Large intestine (tissue), 3 donors: ENCODE data around the gene SMAD5. TPM values are rescaled to one million over a fixed set of nuclear protein-coding genes. Genes with fewer than 3 reads are reported as not detected.
A peak's percentile ranks its signal among the peaks of the same experiment; 100 is the strongest.

Experiments used
- DNase-seq, 2 donors: peaks; one replicate each; pipeline versions ENCODE4 v3.0.0 to v3.0.0-alpha.2; 2013
- H3K27ac ChIP-seq: one replicate; pipeline ENCODE4 v1.5.1; 2013; ENCODE audit warnings: low read length
- H3K27me3 ChIP-seq: 2 replicates; pipeline ENCODE4 v1.6.1; 2013; ENCODE audit warnings: low read length; ENCODE audit not compliant: control insufficient read depth, insufficient read depth
- H3K36me3 ChIP-seq: 2 replicates; pipeline ENCODE4 v1.6.1; 2013; ENCODE audit warnings: low read length; ENCODE audit not compliant: control insufficient read depth, insufficient read depth
- H3K4me1 ChIP-seq: one replicate; pipeline ENCODE4 v1.6.1; 2013; ENCODE audit warnings: low read length; ENCODE audit not compliant: control insufficient read depth, insufficient read depth
- H3K4me3 ChIP-seq: one replicate; pipeline ENCODE4 v1.5.1; 2013; ENCODE audit warnings: low read length
- H3K9me3 ChIP-seq: one replicate; pipeline ENCODE4 v1.6.1; 2013; ENCODE audit warnings: mild to moderate bottlenecking, low read depth, low read length, moderate library complexity; ENCODE audit not compliant: control insufficient read depth
- WGBS: methylation state at CpG from one replicate; pipeline ENCODE4 v1.1.5; 2013; ENCODE audit warnings: low lambda C conversion rate; ENCODE audit not compliant: insufficient coverage; 5-methylcytosine and 5-hydroxymethylcytosine counted together
- polyA plus RNA-seq: library from polyadenylated mRNA; unstranded; fragments of 120-200 nt; gene quantifications from one replicate; pipeline ENCODE4 v1.2.1, GENCODE V29; 2013

SMAD5 gene
- polyA plus RNA-seq, 1 donor, result 42.1 TPM

DNA sequence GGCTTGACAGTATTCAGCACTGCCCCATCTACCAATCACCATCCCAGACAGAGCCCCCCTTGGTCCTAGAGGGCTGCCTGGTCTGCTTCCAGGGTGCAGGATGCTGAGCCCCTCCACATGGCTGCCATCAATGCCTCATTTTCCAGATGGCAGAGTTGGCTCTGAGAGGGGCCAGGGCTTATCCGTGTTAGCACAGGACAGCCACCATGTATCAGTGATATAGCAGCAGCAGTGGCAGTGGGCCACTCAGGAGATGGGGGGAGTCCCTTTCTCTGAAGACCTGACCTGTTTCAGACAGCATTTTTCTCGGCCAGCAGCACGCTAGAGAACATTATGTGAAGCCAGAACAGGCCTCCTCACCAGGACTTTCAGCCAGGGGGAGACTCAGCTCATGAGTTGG lies 61.9 kb downstream of the SMAD5 start:
- H3K27me3 ChIP-seq, result peaks cover 19% of the 10 kb centered on the region

DNA sequence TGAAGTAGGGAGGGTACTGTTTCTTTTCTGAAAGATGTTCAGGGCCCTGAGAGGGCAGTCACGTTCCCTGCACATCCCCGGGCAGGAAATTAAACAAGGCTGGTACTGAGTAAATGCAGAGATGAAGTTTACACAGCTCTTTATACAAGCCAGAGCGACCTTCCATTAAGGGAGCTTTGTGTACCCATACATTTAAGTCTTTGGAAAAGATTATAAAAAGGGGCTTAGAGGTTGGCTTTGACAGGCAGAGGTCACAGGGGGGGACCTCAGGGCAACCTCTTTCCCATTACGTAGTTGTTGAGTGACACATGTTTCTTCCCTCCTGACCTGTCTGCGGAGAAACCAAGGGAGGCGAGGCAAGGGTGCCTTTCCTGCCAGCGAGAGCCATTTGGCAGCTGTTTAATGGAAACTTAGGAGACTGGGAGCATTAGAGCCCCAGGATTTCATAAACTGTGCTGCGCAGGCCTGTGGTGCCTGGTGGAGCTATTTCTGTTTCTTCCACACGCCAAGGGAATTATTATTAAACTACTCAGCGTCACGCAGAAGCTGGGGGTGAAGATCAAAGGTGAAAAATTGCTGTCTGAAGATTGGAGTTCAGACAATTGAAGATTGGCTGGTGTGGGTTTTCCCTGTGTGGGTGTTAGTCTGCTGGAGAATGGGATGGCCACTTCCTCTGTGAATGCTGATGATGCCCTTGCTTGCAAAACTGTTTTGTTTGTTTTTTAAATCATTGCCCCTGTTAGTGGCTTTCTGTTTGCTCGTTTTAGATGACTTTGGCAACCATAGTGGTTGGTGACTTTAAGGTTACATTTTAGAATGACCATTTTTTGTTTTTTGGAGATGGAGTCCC lies 63.6 kb downstream of the SMAD5 start:
- peaks cover 25% of the 10 kb centered on the region for H3K4me1 ChIP-seq
- DNase-seq, result peak in 1 of 2 donors; percentile 78
- peak overlapping the region; percentile 58 for H3K27ac ChIP-seq
- H3K36me3 ChIP-seq, result no peaks in the 10 kb centered on the region
- H3K9me3 ChIP-seq, result no peaks in the 10 kb centered on the region
- H3K4me3 ChIP-seq, result no peak overlapping the region
- WGBS, result 58% methylated on average over 2 of the region's 12 CpGs
- peaks cover 15% of the 10 kb centered on the region for H3K27me3 ChIP-seq

More for the DNA sequence above, 61.9 kb downstream of the SMAD5 start:
- Histone ChIP-seq H3K4me3 (no peak overlapping the region), H3K36me3 (no peaks in the 10 kb centered on the region), H3K4me1 (peaks cover 39% of the 10 kb centered on the region), H3K27ac (no peak overlapping the region), H3K9me3 (no peaks in the 10 kb centered on the region)
- no peak for DNase-seq
- WGBS, result no CpG with 5 or more reads among the region's 3 CpGs

DNA sequence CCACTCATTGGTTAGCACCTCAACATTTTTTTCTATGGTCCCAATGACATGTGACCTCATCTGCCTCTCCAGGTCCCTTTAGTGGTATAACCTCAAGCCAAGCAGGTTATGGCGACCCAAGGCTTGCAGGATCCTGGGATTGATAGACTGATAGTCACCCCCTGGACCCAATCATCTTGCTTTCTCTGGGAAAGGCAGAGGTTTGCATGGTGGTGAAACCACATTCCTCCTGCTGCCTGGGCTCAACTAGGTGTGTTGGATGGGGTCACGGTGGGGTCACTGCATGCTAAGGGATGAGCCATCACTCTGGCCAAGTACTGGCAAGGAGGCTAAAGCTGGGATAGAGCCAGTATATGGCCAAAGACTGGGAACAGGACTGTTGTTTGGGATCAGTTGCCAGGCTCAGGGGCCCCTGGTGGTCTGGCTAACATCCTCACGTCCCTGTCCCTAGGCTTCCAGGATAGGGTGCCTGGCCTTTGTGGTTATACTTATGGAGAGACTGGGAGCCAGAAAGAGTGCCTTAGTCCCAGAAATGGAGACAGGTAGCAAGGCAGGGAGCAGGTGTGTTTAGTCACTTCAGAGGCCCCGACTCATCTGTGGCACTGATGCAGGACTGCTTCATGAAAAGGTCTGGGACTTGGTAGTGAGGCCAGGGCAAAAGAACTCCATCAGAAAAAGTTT lies 65.0 kb downstream of the SMAD5 start:
- H3K9me3 ChIP-seq, result no peaks in the 10 kb centered on the region
- H3K4me3 ChIP-seq, result no peak overlapping the region
- DNase-seq, result no peak
- no peaks in the 10 kb centered on the region for H3K36me3 ChIP-seq
- no peak overlapping the region for H3K27ac ChIP-seq
- H3K4me1 ChIP-seq, result peaks cover 22% of the 10 kb centered on the region
- H3K27me3 ChIP-seq, result peaks cover 5% of the 10 kb centered on the region
- no CpG with 5 or more reads among the region's 4 CpGs for WGBS

DNA sequence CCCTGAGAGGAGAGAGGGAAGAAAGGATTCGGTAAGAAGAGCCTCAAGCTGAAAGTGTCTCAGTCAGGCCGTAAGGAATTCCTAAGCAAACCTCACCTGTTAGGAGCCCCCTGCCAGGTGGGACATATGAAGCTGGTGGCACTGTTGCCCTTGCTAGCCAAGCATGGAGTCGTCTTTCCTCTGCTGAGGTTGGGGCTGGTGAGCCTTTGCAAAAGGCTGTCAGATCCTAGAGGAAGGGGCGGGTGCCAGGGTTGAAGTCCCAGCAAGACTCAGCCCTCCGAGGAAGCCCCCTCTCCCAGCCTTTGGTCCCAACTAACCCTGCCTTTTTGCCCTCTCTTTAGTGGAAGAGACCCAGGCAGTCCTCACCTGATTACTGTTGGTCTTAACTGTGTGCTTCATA lies 65.8 kb downstream of the SMAD5 start:
- Histone ChIP-seq H3K27ac (no peak overlapping the region), H3K4me1 (peaks cover 20% of the 10 kb centered on the region), H3K9me3 (no peaks in the 10 kb centered on the region), H3K36me3 (no peaks in the 10 kb centered on the region), H3K4me3 (no peak overlapping the region), H3K27me3 (peaks cover 3% of the 10 kb centered on the region)
- WGBS, result no CpG with 5 or more reads among the region's 5 CpGs
- no peak for DNase-seq

DNA sequence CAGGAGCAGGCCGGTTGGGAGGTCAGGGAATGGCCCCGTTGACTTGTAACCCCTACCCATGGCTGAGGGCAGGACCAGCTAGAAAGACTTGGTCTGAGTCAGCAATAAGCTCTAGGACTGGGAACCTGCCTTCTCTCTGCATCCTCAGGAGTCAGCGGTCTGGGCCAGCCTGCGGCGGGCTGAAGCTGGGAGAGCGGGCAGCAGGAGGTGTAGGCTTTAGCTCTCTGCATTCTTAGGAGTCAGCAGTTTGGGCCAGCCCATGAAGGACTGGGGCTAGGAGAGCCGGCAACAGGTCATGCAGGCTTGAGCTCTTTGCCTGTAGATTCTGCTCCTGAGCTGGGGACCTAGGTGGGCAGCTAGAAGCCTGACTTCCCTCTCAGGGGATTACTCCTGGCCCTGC lies 66.8 kb downstream of the SMAD5 start:
- Histone ChIP-seq H3K27me3 (no peaks in the 10 kb centered on the region), H3K36me3 (no peaks in the 10 kb centered on the region), H3K4me3 (no peak overlapping the region), H3K9me3 (no peaks in the 10 kb centered on the region), H3K4me1 (peaks cover 11% of the 10 kb centered on the region), H3K27ac (no peak overlapping the region)
- no peak for DNase-seq
- WGBS, result no CpG with 5 or more reads among the region's 7 CpGs

DNA sequence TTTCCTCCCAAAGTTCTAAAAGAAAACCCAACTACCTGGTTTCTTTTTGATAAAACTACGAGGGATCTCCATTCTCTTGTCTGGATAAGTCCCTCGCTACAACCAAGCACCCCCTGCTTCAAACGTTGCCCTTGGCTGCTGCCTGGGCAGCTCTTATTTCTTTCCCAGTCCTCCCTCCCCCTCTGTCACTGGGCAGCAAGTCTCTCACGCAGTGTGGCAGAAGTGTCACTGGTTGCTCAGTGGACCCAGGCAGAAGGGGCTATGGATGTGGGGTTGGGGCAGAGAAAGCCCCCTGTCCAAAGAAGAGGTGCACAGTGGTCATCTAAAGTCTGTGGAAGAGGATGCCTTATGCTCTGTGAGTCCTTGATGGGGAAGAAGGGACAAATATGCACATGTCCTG lies 67.5 kb downstream of the SMAD5 start:
- Histone ChIP-seq H3K4me3 (no peak overlapping the region), H3K9me3 (no peaks in the 10 kb centered on the region)
- DNase-seq, result no peak

DNA sequence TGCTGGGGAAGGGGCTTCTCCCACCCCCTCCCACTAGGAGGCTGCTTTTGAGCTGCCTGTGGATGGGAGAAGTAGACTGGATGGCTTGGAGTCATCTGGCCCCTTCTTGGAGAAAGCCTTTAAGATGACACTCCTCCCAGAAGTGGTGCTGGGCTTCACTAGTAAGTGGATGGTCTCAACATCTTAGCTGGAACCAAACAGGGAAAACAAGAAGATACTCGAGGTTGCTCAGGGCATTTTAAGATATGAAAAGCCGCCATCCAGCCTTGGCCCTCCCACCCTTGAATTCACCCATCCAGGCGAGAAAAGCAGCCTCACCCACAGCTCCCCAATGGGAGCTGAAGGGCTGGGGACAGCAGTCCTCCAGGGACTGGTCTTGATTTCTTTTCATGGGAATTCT lies 68.1 kb downstream of the SMAD5 start:
- Histone ChIP-seq H3K4me1 (peaks cover 8% of the 10 kb centered on the region), H3K27ac (no peak overlapping the region), H3K4me3 (no peak overlapping the region), H3K9me3 (no peaks in the 10 kb centered on the region), H3K36me3 (no peaks in the 10 kb centered on the region), H3K27me3 (no peaks in the 10 kb centered on the region)
- WGBS, result no CpG with 5 or more reads among the region's 3 CpGs
- DNase-seq, result no peak

More for the DNA sequence above, 67.5 kb downstream of the SMAD5 start:
- H3K27me3 ChIP-seq, result no peaks in the 10 kb centered on the region
- no CpG with 5 or more reads among the region's 4 CpGs for WGBS
- no peaks in the 10 kb centered on the region for H3K36me3 ChIP-seq
- H3K27ac ChIP-seq, result no peak overlapping the region
- H3K4me1 ChIP-seq, result peaks cover 10% of the 10 kb centered on the region

DNA sequence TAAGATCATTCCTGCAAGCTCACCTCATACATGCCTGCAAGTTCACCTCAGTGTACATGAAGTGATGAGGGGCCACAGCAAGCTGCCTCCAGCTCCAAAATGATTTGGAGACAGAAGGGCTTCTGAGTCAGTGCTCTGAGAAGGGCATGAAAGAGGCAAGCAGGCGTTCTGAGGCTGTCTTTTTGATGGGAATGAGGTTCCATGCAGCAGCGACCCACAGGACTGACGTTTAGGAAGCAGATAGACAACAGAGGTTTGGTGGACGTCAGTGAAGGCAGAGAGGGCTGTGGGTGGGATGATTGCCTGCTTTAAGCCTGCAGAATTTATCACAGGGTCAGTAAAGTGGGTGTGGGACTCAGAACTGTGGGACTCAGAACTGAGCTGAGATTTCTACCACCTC lies 69.2 kb downstream of the SMAD5 start:
- WGBS, result 88% methylated on average over 3 of the region's 4 CpGs
- no peak for DNase-seq

DNA sequence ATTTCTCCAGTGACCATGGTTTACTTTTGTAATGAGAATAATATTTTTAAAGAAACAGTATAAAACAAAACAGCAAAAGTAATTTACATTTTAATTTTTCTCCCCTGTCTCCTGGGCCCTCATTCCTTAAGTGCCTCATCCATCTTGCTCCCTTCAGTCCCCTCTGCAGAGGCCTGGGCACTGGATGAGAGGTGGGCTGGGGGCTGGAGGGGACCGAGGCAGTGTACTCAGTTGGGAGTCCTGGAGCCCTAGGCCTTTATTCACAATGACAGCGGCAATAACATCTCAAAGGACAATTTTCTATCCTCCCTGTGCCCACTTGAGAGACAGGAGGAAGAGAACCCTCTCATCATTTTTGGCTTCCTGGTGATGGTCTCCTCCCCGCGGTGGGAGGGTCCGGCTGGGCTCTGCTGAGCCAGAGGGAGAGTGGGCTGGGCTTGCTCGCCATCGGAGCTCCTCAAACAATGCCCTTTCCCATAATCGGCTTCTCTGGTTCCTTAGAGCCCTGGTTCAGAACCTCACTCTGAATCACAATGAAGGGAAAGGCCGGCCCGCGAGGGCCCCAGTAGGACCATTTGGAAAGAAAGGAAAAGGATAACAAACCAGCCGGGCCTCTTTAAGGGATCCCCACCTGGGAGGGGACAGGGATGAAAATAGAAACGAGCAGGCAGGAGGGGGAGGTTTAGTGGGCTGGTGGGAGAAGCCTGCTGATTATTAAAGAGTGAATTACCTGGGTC lies 70.0 kb downstream of the SMAD5 start:
- Histone ChIP-seq H3K4me1 (no peaks in the 10 kb centered on the region), H3K36me3 (no peaks in the 10 kb centered on the region), H3K9me3 (no peaks in the 10 kb centered on the region), H3K4me3 (no peak overlapping the region), H3K27ac (no peak overlapping the region), H3K27me3 (no peaks in the 10 kb centered on the region)
- WGBS, result 10% methylated on average over 2 of the region's 13 CpGs
- no peak for DNase-seq

More for the DNA sequence above, 69.2 kb downstream of the SMAD5 start:
- Histone ChIP-seq H3K36me3 (no peaks in the 10 kb centered on the region), H3K4me1 (no peaks in the 10 kb centered on the region), H3K9me3 (no peaks in the 10 kb centered on the region), H3K27me3 (no peaks in the 10 kb centered on the region), H3K4me3 (no peak overlapping the region), H3K27ac (no peak overlapping the region)

DNA sequence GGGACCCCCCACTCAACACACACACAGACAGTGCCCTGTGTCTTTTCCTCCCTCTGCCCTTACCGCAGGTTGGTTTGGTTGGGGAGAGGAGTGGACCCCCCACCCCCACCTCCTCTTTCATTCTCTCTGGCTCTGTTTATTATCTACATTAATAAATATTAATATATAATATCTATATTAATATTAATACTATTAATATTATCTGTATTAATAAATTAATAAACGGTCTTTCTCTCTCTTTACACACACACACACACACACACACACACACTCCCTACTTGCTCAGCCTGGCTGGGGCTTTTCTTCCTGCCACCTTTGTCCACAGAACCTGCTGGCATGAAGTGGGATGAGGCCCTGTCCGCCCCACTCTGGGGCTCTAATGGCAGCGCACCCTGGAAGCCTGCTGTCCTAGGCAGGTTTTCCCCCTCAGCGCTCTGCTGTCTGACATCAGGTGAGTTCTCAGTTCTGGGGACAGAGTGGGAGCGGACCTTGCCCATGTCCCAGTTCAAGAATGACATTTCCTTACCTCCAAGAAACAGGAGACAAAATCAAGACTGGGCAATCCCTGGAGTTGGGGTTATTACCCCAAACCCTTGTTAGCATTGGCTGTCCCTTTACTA lies 70.8 kb downstream of the SMAD5 start:
- H3K27me3 ChIP-seq, result no peaks in the 10 kb centered on the region
- H3K36me3 ChIP-seq, result no peaks in the 10 kb centered on the region
- H3K27ac ChIP-seq, result no peak overlapping the region
- no peak for DNase-seq
- no peak overlapping the region for H3K4me3 ChIP-seq
- no peaks in the 10 kb centered on the region for H3K9me3 ChIP-seq
- WGBS, result no CpG with 5 or more reads among the region's 6 CpGs
- H3K4me1 ChIP-seq, result no peaks in the 10 kb centered on the region
